Fibroblast of lung (primary cell): Measurements from ENCODE around the gene SEPHS2. TPM values are rescaled to one million over a fixed set of nuclear protein-coding genes. Genes with fewer than 3 reads are reported as not detected.
A peak's percentile ranks its signal among the peaks of the same experiment; 100 is the strongest.

Experiments
- DNase-seq, 2 donors: peaks; one replicate each; pipeline versions ENCODE4 v3.0.0 to v3.0.0-alpha.2; 2010; ENCODE audit warnings: low read depth in 2 of 2
- H2AFZ ChIP-seq: 2 replicates; pipeline ENCODE4 v1.5.1; 2012; ENCODE audit warnings: low read length, control low read depth, inconsistent platforms
- H3K27ac ChIP-seq: 2 replicates; pipeline ENCODE4 v1.5.1; 2011; ENCODE audit warnings: low read length, control low read depth; ENCODE audit not compliant: insufficient read depth
- H3K27me3 ChIP-seq: 2 replicates; pipeline ENCODE4 v1.5.1; 2011; ENCODE audit warnings: mild to moderate bottlenecking, low read length; ENCODE audit not compliant: control insufficient read depth, insufficient read depth
- H3K36me3 ChIP-seq: 2 replicates; pipeline ENCODE4 v1.5.1; 2011; ENCODE audit warnings: low read length; ENCODE audit not compliant: control insufficient read depth, insufficient read depth
- H3K4me1 ChIP-seq: 2 replicates; pipeline ENCODE4 v1.5.1; 2011; ENCODE audit warnings: low read length; ENCODE audit not compliant: control insufficient read depth, insufficient read depth; ENCODE audit errors: extremely low read depth
- H3K4me2 ChIP-seq: 2 replicates; pipeline ENCODE4 v1.5.1; 2011; ENCODE audit warnings: low read length, control low read depth; ENCODE audit not compliant: insufficient read depth; ENCODE audit errors: extremely low read depth
- H3K4me3 ChIP-seq, 4 experiments: fragments of 200-600 bp in 1 of 4; sonication (generic) in 1 of 4; replicated peaks in 1 of 4; 2 replicates each; pipeline ENCODE4 v1.5.1; 2011 to 2016; ENCODE audit warnings: low read length in 4 of 4, low read depth in 3 of 4, mild to moderate bottlenecking in 3 of 4, control low read depth in 2 of 4, inconsistent platforms in 1 of 4, mixed read lengths in 1 of 4; ENCODE audit not compliant: insufficient read depth in 1 of 4; ENCODE audit errors: control extremely low read depth in 1 of 4
- H3K79me2 ChIP-seq: 2 replicates; pipeline ENCODE4 v1.5.1; 2012; ENCODE audit warnings: mild to moderate bottlenecking, low read length, inconsistent platforms; ENCODE audit not compliant: control insufficient read depth, insufficient read depth
- H3K9ac ChIP-seq: 2 replicates; pipeline ENCODE4 v1.5.1; 2011; ENCODE audit warnings: mild to moderate bottlenecking, low read length, control low read depth; ENCODE audit not compliant: insufficient read depth
- H3K9me3 ChIP-seq: 2 replicates; pipeline ENCODE4 v1.5.1; 2012; ENCODE audit warnings: low read depth, low read length; ENCODE audit not compliant: control insufficient read depth, insufficient read depth
- H4K20me1 ChIP-seq: 2 replicates; pipeline ENCODE4 v1.5.1; 2011; ENCODE audit warnings: low read length; ENCODE audit not compliant: control insufficient read depth, insufficient read depth; ENCODE audit errors: extremely low read depth
- EZH2 ChIP-seq: IDR thresholded peaks from 2 replicates; pipeline ENCODE4 v1.5.1; 2012; ENCODE audit warnings: low read length, control low read depth, mild to moderate bottlenecking; ENCODE audit errors: missing control alignments
- polyA plus RNA-seq, 2 donors: library from polyadenylated mRNA; depleted of rRNA in 1 of 2; stranded (reverse) in 1 of 2; unstranded in 1 of 2; fragments of >200 nt; gene quantifications; 2 replicates each; pipeline ENCODE4 v1.2.1, GENCODE V29; 2011 to 2012; ENCODE audit warnings: missing spikeins in 1 of 2
- total RNA-seq: library from RNA; depleted of rRNA; stranded (reverse); fragments of >200 nt; gene quantifications from 2 replicates; pipeline ENCODE4 v1.2.1, GENCODE V29; 2014
- TF ChIP-seq, protein P1 (sequence below), 2 donors: IDR thresholded peaks in 1 of 2; conservative IDR thresholded peaks in 1 of 2; 1 replicate in 1 of 2; 2 replicates in 1 of 2; pipeline ENCODE4 v1.5.1; 2011 to 2012; ENCODE audit warnings: low read length in 2 of 2, control low read depth in 1 of 2, inconsistent platforms in 1 of 2, low read depth in 1 of 2, mild to moderate bottlenecking in 1 of 2

SEPHS2 gene
- total and polyA plus RNA-seq, 2 donors (not counting 1 experiment from before 2014, with no cell fraction given), result 26.6 to 41.8 TPM

DNA sequence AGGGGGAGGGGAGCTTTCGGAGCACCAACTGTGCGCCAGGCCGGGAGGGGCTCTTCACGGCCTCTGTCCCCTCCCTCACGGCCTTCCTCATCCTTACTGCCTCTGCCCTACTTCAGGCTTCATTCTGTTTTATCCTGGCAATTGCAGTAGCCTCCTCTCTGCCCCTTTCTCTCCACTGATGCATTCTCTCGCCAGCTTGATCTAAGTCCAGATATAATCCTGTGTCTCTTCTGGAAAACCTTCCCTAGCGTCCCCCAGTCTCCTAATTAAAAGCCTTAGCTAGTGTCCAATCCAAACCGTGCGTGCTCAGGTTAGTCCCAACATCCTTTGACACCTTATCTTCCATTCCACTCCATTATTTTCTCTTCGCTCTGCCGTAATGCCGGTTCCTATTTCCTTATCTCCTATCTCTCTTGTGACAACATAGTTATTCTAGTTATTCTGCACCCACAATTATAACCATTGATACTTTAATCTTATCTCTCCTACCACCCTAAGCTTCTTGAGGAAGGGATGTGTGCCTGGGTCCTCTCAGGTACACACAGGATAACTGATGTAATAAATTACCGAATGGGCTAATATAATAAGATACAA is 49.6 kb downstream of the SEPHS2 start:
- Histone ChIP-seq H4K20me1 (no peaks in the 10 kb centered on the region), H3K4me3 (peak overlapping the region; percentile 72 to 87 (median 76)), H3K9ac (peak overlapping the region; percentile 65), H3K9me3 (no peaks in the 10 kb centered on the region), H2AFZ (peak overlapping the region; percentile 79), H3K27ac (no peak overlapping the region), H3K4me2 (peak overlapping the region; percentile 84), H3K36me3 (peaks cover 7% of the 10 kb centered on the region), H3K27me3 (no peaks in the 10 kb centered on the region), H3K4me1 (peaks cover 14% of the 10 kb centered on the region), H3K79me2 (no peaks in the 10 kb centered on the region)
- no peak for TF ChIP-seq EZH2
- TF ChIP-seq, protein P1, sequence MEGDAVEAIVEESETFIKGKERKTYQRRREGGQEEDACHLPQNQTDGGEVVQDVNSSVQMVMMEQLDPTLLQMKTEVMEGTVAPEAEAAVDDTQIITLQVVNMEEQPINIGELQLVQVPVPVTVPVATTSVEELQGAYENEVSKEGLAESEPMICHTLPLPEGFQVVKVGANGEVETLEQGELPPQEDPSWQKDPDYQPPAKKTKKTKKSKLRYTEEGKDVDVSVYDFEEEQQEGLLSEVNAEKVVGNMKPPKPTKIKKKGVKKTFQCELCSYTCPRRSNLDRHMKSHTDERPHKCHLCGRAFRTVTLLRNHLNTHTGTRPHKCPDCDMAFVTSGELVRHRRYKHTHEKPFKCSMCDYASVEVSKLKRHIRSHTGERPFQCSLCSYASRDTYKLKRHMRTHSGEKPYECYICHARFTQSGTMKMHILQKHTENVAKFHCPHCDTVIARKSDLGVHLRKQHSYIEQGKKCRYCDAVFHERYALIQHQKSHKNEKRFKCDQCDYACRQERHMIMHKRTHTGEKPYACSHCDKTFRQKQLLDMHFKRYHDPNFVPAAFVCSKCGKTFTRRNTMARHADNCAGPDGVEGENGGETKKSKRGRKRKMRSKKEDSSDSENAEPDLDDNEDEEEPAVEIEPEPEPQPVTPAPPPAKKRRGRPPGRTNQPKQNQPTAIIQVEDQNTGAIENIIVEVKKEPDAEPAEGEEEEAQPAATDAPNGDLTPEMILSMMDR (conservative IDR thresholded peaks at IDR 0.05 in 1 of 2, IDR thresholded peaks at IDR 0.05 in 1 of 2; ENCODE audit: low read depth in 1 of 2, low read length in 2 of 2), result no peak
- no peak for DNase-seq

DNA sequence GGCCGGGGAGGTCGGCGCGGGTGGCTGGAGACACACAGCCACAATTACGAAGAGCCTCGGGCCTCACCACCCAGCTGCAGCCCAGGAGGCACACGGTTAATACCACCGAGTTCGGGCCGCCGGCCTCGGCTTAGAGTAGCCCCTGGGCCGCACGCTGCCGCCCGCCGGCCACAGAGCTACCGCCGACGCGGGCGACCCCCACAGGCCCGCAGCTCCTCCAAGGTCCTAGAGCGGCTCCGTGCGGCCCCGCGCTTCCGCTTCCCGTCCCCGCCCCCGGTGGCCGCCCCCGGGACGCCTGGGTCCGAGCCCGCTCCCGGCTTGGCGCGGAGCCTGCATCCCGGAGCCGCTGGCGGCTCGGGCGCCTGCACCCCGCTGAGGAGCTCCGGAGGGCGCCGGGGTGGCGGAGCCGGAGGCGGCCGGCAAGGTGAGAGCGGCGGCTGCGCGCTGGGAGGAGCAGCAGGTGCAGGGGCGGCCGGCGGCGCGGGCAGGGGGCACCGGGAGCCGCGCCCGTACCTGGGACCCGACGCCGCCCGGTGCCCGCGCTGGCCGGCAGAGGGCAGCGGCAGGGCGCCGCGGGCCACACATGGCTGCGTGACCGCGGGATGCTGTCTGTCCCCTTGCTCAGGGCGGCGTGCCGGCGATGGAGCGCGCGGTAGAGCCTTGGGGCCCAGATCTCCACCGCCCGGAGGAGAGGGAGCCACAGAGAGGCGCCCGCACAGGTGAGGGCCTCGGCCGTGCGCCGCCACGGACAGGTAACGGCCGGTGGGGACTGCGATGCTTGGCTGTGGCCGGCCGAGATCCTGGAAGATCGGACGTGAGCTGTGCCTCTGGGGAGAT is 50.3 kb downstream of the SEPHS2 start, which contains the start of gene ZNF48:
TSS of gene ZNF48 (plus strand) at position 266 of the 837 bp plus-strand sequence. CDS start at position 641, 375 bp downstream.
- peak; percentile 90 to 91 for DNase-seq
- Histone ChIP-seq H3K4me1 (peaks cover 14% of the 10 kb centered on the region), H3K79me2 (no peaks in the 10 kb centered on the region), H2AFZ (peak within 1 kb of the TSS; percentile 79), H3K27me3 (no peaks in the 10 kb centered on the region), H3K9me3 (no peaks in the 10 kb centered on the region), H3K4me3 (peak within 1 kb of the TSS; percentile 72 to 87 (median 76)), H3K27ac (peak within 1 kb of the TSS; percentile 48), H3K9ac (peak within 1 kb of the TSS; percentile 65), H3K36me3 (peaks cover 7% of the 10 kb centered on the region), H4K20me1 (no peaks in the 10 kb centered on the region), H3K4me2 (peak within 1 kb of the TSS; percentile 96)
- TF ChIP-seq EZH2, result no peak
- TF ChIP-seq, protein P1 (conservative IDR thresholded peaks at IDR 0.05 in 1 of 2, IDR thresholded peaks at IDR 0.05 in 1 of 2; ENCODE audit: low read depth in 1 of 2, low read length in 2 of 2), result peak in 1 of 2 donors; percentile 11

DNA sequence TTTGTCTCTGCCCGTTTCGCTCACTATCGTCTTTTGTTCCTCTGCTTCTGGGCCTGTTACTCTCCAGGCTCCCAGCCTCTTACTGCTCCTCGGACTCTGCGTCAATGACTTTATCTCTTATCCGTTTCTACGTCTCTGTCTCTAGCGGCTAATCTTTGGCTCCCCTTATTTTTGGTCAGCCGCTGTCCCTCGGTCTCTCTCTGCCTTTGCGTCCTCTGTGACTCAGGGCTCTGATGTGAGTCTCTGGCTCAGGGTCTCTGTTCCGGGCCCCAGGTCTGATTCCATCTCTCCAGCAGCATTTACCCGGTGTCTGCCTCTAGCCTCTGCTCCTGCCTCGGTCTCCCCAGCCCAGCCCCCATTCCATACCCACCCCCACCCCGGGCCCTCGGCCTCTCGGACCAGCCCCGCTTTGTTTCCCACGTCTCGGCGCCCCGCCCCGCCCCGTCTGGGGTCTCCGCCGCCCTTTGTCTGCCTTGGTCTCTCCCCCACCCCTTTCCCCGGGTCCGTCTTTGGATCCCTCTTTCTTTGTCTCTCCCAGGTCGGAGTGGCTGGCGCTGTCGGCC is 51.0 kb downstream of the SEPHS2 start:
- Histone ChIP-seq H3K4me2 (peak overlapping the region; percentile 96), H3K4me1 (peaks cover 8% of the 10 kb centered on the region), H2AFZ (peak overlapping the region; percentile 44), H4K20me1 (no peaks in the 10 kb centered on the region), H3K4me3 (peak overlapping the region; percentile 49 to 73 (median 63)), H3K79me2 (no peaks in the 10 kb centered on the region), H3K9me3 (no peaks in the 10 kb centered on the region), H3K27ac (peak overlapping the region; percentile 48), H3K27me3 (no peaks in the 10 kb centered on the region), H3K36me3 (peaks cover 7% of the 10 kb centered on the region), H3K9ac (peak overlapping the region; percentile 65)
- no peak for TF ChIP-seq EZH2
- TF ChIP-seq, protein P1 (conservative IDR thresholded peaks at IDR 0.05 in 1 of 2, IDR thresholded peaks at IDR 0.05 in 1 of 2; ENCODE audit: low read depth in 1 of 2, low read length in 2 of 2), result no peak
- DNase-seq, result peak in 1 of 2 donors; percentile 62
